HG03342 (cell line): ENCODE measurements around the gene FAM83D.

ENCODE experiments used
- ATAC-seq: cut with Tn5 transposase; IDR thresholded peaks from one replicate; pipeline ENCODE4 v1.9.1; 2021; ENCODE audit warnings: mild to moderate bottlenecking, moderate library complexity; ENCODE audit not compliant: unreplicated experiment

The FAM83D gene

GRCh38 chr20:38926142-38926933 is at the start of gene FAM83D:
Gene FAM83D, plus strand, starts transcription at chr20:38926417. Its CDS starts 26 bp downstream, at chr20:38926443.
- ATAC-seq: peak; percentile 94

GRCh38 chr20:38877483-38877882 is 48.7 kb upstream of the FAM83D start:
- no peak for ATAC-seq

GRCh38 chr20:38878866-38879265 is 47.4 kb upstream of the FAM83D start:
- no peak for ATAC-seq

GRCh38 chr20:38880952-38881735 is 45.1 kb upstream of the FAM83D start:
- ATAC-seq: no peak

DNA sequence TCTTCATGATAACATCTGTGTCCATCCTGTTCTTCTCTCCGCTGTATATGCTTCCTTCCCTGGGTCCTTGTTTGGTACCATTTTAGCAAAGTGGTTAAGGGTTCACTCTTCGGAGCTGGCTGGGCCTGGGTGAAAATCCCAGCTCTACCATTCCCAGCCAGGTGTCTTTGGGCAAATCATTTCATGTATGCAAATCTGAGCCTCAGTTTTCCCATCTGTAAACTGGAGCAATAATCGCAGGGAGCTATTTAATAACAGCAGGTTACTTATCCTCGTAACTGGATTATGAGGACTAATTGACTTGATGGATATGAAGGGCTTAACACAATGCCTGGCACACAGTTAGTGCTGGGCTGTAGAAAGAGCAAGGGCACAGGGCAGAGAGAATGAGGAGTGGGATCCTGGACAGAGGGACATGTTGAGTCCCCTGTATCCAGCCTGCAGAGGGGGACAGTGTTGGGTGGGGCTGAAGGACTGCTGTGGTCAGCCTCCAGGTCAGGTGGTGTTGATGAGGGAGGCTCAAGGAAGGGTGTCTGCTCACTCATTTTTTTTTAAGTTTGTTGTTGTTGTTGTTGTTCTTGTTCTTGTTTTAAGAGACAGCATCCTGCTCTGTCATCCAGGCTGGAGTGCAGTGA is 44.3 kb upstream of the FAM83D start:
- ATAC-seq: no peak

GRCh38 chr20:38882600-38882999 is 43.6 kb upstream of the FAM83D start:
- ATAC-seq: no peak

DNA sequence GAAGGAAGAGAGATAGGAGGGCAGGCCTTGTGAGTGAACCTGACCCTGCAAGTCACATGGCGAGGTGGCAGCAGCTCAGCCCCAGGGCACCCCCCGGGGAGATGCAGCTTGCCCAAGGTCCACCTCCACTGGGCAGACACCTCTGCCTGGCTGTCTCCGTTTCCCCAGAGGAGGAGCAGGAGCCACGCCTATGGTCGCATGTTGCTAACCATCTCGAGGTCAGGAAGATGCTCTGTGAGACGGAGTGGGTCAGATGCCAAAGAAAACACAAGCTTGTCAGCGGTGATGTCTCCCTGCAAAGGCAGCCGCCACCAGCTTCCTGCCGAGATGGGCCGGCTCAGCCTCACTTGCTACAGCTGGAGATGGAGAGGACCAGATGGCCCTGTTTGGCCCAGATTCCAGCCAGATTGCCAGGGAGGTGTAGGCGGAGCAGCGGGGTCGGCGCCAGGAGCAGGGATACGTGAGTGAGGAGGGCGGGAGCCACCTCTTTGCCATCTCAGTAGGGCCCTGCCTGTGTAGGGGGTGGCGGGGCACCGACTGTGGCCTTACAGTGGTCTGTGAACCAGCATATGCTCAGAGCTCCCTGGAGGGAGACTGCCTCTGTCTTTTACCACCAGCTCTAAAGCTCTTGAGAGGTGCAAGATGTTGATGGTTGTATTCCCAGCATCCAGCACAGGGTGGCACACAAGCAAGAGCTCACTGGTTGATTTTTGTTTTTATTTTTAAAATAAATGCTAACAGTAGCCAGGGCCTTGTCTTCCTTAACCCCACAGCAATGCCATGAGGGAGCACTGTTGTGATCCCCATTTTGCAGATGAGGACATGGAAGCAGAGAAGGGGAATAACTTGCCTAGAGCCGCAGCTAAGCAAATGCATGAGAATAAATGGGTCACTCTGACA is 42.9 kb upstream of the FAM83D start:
- no peak for ATAC-seq

GRCh38 chr20:38883981-38884733 is 42.1 kb upstream of the FAM83D start:
- ATAC-seq: no peak

- no peak for ATAC-seq
These were observed 40.9 kb upstream of the FAM83D start for GRCh38 chr20:38885357-38885756.

DNA sequence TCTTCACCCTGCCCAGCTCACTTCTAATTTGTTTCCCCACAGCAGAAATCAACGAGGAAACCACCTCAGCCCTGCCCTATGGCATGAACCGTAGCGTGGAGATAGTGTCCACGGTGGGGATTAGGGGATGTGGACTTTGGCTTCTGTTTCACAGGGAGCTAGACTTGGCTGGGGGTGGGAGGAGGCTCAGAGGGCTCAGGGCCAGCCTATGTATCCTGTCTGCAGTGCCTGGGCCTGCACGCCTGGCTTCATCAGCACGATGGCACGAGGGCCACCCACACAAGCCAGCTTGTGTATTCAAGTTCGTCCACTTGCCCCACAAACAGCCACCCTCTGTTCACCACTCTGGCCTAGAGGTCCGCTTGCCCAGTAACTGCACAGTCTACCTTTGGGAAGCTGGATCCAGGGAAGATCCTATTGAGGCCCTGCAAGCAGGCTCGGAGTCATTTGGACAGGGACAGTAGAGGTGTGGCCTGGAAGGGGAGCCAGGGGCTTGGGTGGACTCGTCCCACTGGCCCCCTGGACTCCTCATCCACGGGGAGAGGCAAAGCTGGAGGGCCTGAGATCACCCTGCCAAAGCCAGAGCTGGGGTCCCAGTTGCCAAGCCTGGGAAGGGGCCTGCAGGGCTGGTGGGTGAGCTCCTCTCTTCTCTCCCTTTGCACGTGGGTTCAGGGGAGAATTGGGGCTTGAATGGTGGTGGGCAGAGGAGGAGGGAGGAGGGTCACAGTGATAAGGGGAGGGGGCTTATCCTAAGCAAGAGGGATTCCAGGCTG is 38.0 kb upstream of the FAM83D start:
- ATAC-seq: no peak

DNA sequence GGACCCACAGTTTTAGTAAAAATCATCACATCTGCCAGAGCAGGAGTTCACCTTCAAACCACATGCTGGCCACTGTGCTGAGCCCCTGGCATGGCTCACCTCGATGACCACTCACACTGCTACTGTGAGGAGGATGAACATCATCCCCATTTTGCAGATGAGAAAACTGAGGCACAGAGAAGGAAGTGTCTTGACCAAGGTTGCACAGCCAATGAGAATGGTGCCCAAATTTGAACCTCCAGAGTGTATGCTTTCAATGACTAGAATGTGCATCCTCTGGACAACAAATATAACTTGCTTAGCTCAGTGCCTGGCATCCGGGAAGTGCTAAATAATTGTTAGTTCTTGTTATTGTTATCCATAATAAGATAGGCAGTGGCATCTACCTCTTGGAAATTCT is 37.2 kb upstream of the FAM83D start:
- no peak for ATAC-seq

GRCh38 chr20:38889792-38890496 is 36.3 kb upstream of the FAM83D start:
- no peak for ATAC-seq

DNA sequence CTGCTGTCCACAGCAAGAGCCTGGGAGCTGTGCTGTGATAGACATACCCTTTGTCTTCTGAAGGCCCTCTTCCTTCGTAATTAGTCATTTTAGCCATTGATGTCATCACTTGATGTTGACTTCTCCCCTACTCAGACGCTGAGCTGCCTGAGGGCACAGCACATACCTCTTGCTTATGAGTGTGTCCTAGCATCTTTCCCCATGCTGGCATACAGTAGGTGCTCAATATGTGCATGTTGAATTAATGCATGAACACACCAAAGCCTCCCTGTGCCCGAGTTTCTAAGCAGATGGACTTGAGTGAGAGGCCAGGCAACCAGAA is 35.8 kb upstream of the FAM83D start:
- ATAC-seq: no peak

DNA sequence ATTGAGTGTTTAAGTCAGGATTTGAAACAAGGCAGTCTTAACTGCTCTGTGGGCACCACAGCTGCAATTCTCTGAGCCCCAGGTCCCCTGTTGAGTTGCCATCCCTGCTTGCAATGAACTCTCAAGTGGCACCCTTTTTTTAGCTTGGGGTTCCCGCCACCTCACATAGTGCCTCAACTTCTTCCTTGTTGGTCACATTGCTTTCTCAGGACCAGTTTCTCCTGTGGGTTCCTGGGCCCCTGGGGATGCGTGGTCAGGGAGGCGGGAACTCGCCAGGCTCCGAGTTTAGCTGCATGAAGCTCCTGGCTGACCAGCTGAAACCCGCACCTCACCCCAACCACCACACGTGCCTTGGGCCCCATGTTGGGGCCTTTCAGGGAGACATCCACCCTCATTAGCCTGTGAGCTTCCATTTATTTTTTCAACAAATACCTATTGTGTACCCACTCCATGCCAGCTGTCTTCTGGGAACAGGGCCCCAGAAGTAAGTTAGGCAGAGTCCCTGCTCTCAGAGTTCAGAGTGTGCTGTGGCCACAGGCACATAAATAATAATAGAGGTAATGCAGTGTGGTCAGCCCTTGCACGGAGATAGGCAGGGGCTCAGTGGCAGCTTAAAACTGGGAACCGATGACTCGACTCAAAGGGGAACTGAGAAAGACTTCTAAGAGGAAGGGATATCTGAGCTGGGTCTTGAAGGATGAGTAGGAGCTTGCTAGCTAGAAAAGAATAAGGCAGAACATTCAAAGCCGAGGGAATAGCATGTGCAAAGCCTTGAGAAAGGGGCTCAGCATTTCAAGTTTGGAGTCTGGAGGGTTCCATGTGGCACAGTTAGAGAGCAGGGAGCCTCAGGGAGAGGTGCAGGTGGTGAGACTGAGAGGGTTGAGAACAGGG is 33.9 kb upstream of the FAM83D start:
- ATAC-seq: peak; percentile 43

DNA sequence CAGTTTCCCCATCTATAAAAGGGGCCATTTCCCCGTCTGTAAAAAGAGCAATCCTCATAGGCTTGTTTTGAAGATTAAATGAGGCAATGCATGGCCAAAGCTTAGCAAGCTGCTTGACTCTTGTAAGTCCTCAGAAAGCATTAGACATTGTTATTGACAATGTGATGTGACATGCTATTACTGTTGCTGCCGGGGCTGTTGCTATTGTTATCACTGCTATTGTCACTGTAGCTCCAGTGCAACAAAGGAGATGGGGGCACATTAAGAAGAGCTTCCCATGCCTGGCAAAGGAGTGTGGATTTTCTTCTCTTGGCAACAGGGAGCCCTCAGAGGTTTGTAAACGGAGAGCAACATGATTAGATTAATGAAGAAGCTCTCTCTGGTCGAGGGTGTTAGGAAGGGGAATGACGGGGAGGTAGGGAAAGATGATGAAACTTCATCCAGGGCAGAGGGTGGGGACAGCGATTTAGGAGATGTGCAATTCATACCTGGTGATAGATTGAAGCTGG is 33.1 kb upstream of the FAM83D start:
- no peak for ATAC-seq

DNA sequence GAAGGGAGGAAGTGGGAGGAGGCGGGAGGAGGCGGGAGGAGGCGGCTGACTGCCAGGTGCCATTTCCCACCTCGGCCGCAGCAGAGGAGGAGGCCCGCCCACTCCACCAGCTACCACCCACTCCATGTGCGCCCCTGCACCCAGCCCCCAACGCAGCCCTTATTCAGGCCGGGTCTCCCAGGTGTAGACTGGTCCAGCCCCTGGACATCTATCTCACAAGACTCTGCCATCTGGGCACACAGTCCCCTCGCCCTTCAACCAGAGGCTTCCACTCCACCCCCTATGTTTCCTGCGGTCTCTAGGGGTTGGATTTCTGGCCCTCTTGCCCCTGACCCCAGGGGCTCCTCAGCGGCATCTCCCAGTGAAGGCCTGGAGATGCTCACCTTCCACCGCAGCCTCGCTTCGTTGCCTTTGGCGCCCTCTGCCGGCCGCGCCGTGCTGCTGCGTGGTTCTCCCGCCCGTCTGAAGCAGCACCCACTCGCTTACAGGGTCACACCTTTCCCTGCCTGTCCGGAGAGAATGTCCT is 32.6 kb upstream of the FAM83D start:
- peak; percentile 46 for ATAC-seq

GRCh38 chr20:38894091-38894847 is 31.9 kb upstream of the FAM83D start:
- ATAC-seq: no peak
